H9 (cell line): ENCODE data around the gene PPFIBP2. TPM values are rescaled to one million over a fixed set of nuclear protein-coding genes. Genes with fewer than 3 reads are reported as not detected.

Experiments
- DNase-seq: peaks from one replicate; pipeline ENCODE4 v3.0.0-alpha.2; 2017
- H2AFZ ChIP-seq: one replicate; pipeline ENCODE4 v1.6.1; 2013; ENCODE audit warnings: mild to moderate bottlenecking, low read length, control low read depth, moderate library complexity
- H2AK5ac ChIP-seq: 2 replicates; pipeline ENCODE4 v1.6.1; 2013; ENCODE audit warnings: low read length, control low read depth, mixed read lengths; ENCODE audit not compliant: insufficient read length
- H2BK120ac ChIP-seq: one replicate; pipeline ENCODE4 v1.6.1; 2013; ENCODE audit warnings: low read depth, mild to moderate bottlenecking, low read length, control low read depth, inconsistent platforms; ENCODE audit not compliant: poor library complexity, severe bottlenecking
- H2BK12ac ChIP-seq: 2 replicates; pipeline ENCODE4 v1.6.1; 2013; ENCODE audit warnings: low read length, control low read depth, mixed read lengths, low read depth; ENCODE audit not compliant: insufficient read length
- H2BK15ac ChIP-seq: 2 replicates; pipeline ENCODE4 v1.6.1; 2013; ENCODE audit warnings: low read depth, low read length, control low read depth
- H2BK20ac ChIP-seq: one replicate; pipeline ENCODE4 v1.6.1; 2013; ENCODE audit warnings: low read depth, mild to moderate bottlenecking, low read length, control low read depth, inconsistent platforms; ENCODE audit not compliant: poor library complexity, severe bottlenecking
- H2BK5ac ChIP-seq: 2 replicates; pipeline ENCODE4 v1.6.1; 2013; ENCODE audit warnings: low read length, control low read depth, mixed read lengths; ENCODE audit not compliant: insufficient read length
- H3K14ac ChIP-seq: 2 replicates; pipeline ENCODE4 v1.6.1; 2013; ENCODE audit warnings: low read length, control low read depth; ENCODE audit not compliant: insufficient read depth
- H3K18ac ChIP-seq: 2 replicates; pipeline ENCODE4 v1.6.1; 2013; ENCODE audit warnings: low read depth, mild to moderate bottlenecking, mixed read lengths, low read length, control low read depth; ENCODE audit not compliant: insufficient read length
- H3K23ac ChIP-seq: 2 replicates; pipeline ENCODE4 v1.6.1; 2013; ENCODE audit warnings: low read length, control low read depth, mixed read lengths, low read depth; ENCODE audit not compliant: insufficient read length
- H3K23me2 ChIP-seq: 2 replicates; pipeline ENCODE4 v1.6.1; 2013; ENCODE audit warnings: low read depth, mild to moderate bottlenecking, mixed read lengths, low read length, control low read depth; ENCODE audit not compliant: insufficient read length, poor library complexity, severe bottlenecking
- H3K27ac ChIP-seq: 2 replicates; pipeline ENCODE4 v1.5.1; 2013; ENCODE audit warnings: low read length, control low read depth, mixed read lengths, low read depth; ENCODE audit not compliant: insufficient read length
- H3K27me3 ChIP-seq: 2 replicates; pipeline ENCODE4 v1.6.1; 2013; ENCODE audit warnings: low read length, control low read depth, inconsistent platforms; ENCODE audit not compliant: insufficient read depth
- H3K4ac ChIP-seq: 2 replicates; pipeline ENCODE4 v1.6.1; 2013; ENCODE audit warnings: low read depth, mild to moderate bottlenecking, control low read depth, inconsistent platforms, low read length, moderate library complexity
- H3K4me1 ChIP-seq: 2 replicates; pipeline ENCODE4 v1.6.1; 2013; ENCODE audit warnings: low read length, control low read depth, inconsistent platforms; ENCODE audit not compliant: insufficient read depth
- H3K4me2 ChIP-seq: 2 replicates; pipeline ENCODE4 v1.6.1; 2013; ENCODE audit warnings: low read length, control low read depth, mixed read lengths; ENCODE audit not compliant: insufficient read length, insufficient read depth
- H3K56ac ChIP-seq: 2 replicates; pipeline ENCODE4 v1.6.1; 2013; ENCODE audit warnings: low read depth, mild to moderate bottlenecking, mixed read lengths, low read length, control low read depth; ENCODE audit not compliant: insufficient read length
- H3K79me1 ChIP-seq: 2 replicates; pipeline ENCODE4 v1.6.1; 2013; ENCODE audit warnings: low read depth, mild to moderate bottlenecking, moderate library complexity, low read length, control low read depth, inconsistent platforms; ENCODE audit not compliant: insufficient read depth, poor library complexity, severe bottlenecking
- H3K79me2 ChIP-seq: 2 replicates; pipeline ENCODE4 v1.6.1; 2013; ENCODE audit warnings: low read length, control low read depth, inconsistent platforms; ENCODE audit not compliant: insufficient read depth
- H3K9ac ChIP-seq: 2 replicates; pipeline ENCODE4 v1.6.1; 2013; ENCODE audit warnings: low read length, control low read depth, mixed read lengths; ENCODE audit not compliant: insufficient read length; ENCODE audit errors: extremely low read depth
- H3K9me3 ChIP-seq: one replicate; pipeline ENCODE4 v1.6.1; 2013; ENCODE audit warnings: low read depth, low read length, inconsistent platforms; ENCODE audit not compliant: control insufficient read depth
- H3T11ph ChIP-seq: one replicate; pipeline ENCODE4 v1.6.1; 2013; ENCODE audit warnings: mild to moderate bottlenecking, low read length, control low read depth, inconsistent platforms
- H4K20me1 ChIP-seq: one replicate; pipeline ENCODE4 v1.6.1; 2013; ENCODE audit not compliant: control insufficient read depth, insufficient read length, insufficient read depth
- H4K5ac ChIP-seq: 2 replicates; pipeline ENCODE4 v1.6.1; 2013; ENCODE audit warnings: low read depth, mild to moderate bottlenecking, mixed read lengths, low read length, control low read depth; ENCODE audit not compliant: insufficient read length
- H4K8ac ChIP-seq: replicated peaks from 2 replicates; pipeline ENCODE4 v1.6.1; 2013; ENCODE audit warnings: low read length, control low read depth, mixed read lengths, low read depth; ENCODE audit not compliant: insufficient read length
- H4K91ac ChIP-seq: 2 replicates; pipeline ENCODE4 v1.6.1; 2013; ENCODE audit warnings: low read depth, mild to moderate bottlenecking, moderate library complexity, mixed read lengths, low read length, control low read depth; ENCODE audit not compliant: insufficient read length
- H3K27ac Mint-ChIP-seq, 3 experiments: 2 replicates in 2 of 3; 3 replicates in 1 of 3; pipeline ENCODE4 v1.8.0; 2020 to 2021; ENCODE audit warnings: mixed read lengths in 3 of 3, mild to moderate bottlenecking in 1 of 3, moderate library complexity in 1 of 3
- H3K27me3 Mint-ChIP-seq: 2 replicates; pipeline ENCODE4 v1.8.0; 2021; ENCODE audit warnings: low read depth, mild to moderate bottlenecking, moderate library complexity, mixed read lengths
- H3K36me3 Mint-ChIP-seq, 3 experiments: 2 replicates in 2 of 3; 3 replicates in 1 of 3; pipeline ENCODE4 v1.8.0; 2020 to 2021; ENCODE audit warnings: low read depth in 3 of 3, mixed read lengths in 3 of 3; ENCODE audit not compliant: insufficient read depth in 1 of 3
- H3K4me1 Mint-ChIP-seq, 2 experiments: 2 replicates each; pipeline ENCODE4 v1.8.0; 2020; ENCODE audit warnings: mixed read lengths in 2 of 2
- H3K4me3 Mint-ChIP-seq, 2 experiments: 2 replicates in 1 of 2; 3 replicates in 1 of 2; pipeline ENCODE4 v1.8.0; 2020 to 2021; ENCODE audit warnings: mild to moderate bottlenecking in 2 of 2, mixed read lengths in 2 of 2, moderate library complexity in 1 of 2
- H3K9me3 Mint-ChIP-seq, 2 experiments: 2 replicates in 1 of 2; 3 replicates in 1 of 2; pipeline ENCODE4 v1.8.0; 2020; ENCODE audit warnings: mild to moderate bottlenecking in 2 of 2, mixed read lengths in 2 of 2, moderate library complexity in 1 of 2
- CTCF ChIP-seq: fragments of 200-600 bp; sonication (generic); conservative IDR thresholded peaks from 3 replicates; pipeline ENCODE4 v1.8.0; 2021; ENCODE audit warnings: antibody characterized with exemption, mild to moderate bottlenecking
- WGBS: extraction: QIAGEN DNeasy Blood & Tissue Kit; methylation state at CpG from one replicate; pipeline ENCODE4 v1.1.7; 2013; ENCODE audit warnings: missing lambda C conversion rate, low lambda C conversion rate, mixed read lengths; ENCODE audit not compliant: insufficient read length; ENCODE audit errors: extremely low coverage; 5-methylcytosine and 5-hydroxymethylcytosine counted together
- total RNA-seq: library from RNA; stranded (reverse); gene quantifications from 2 replicates; pipeline ENCODE4 v1.2.1, GENCODE V29; 2021

PPFIBP2 gene
- total RNA-seq, 1 experiment from 2014 or later, result 8.3 TPM

GRCh38 chr11:7677796-7678201 lies 164.0 kb downstream of the PPFIBP2 start:
- Histone ChIP-seq H3K9ac (no peak overlapping the region), H3K18ac (no peak overlapping the region), H2AK5ac (no peak overlapping the region), H2BK12ac (no peak overlapping the region), H2AFZ (no peak overlapping the region), H3K27me3 (no peaks in the 10 kb centered on the region), H3K4ac (no peak overlapping the region), H3K4me1 (peaks cover 2% of the 10 kb centered on the region; the same call in 1 of the 2 replicates), H3K27ac (no peak overlapping the region), H3T11ph (no peak overlapping the region), H4K8ac (no peak overlapping the region), H3K4me2 (no peak overlapping the region), H4K91ac (no peak overlapping the region), H2BK120ac (no peak overlapping the region), H3K79me1 (no peaks in the 10 kb centered on the region), H3K23me2 (peaks cover 10% of the 10 kb centered on the region), H2BK5ac (no peak overlapping the region), H2BK20ac (no peak overlapping the region), H4K20me1 (peaks cover 2% of the 10 kb centered on the region), H3K23ac (no peak overlapping the region), H3K56ac (no peak overlapping the region), H2BK15ac (no peak overlapping the region), H3K79me2 (no peaks in the 10 kb centered on the region), H3K9me3 (no peaks in the 10 kb centered on the region), H4K5ac (no peak overlapping the region), H3K14ac (no peak overlapping the region)
- H3K36me3 Mint-ChIP-seq, result peaks cover 0 to 23% (median 2%) of the 10 kb centered on the region in 3 experiments; a peak in 5 of 7 replicates
- H3K4me3 Mint-ChIP-seq, result no peak overlapping the region
- 0 out of 7 replicates have a peak overlapping the region, but pooled peaks of 1 of the 3 experiments have one; percentile 26 for H3K27ac Mint-ChIP-seq
- no peak for DNase-seq
- WGBS, result no CpG with 5 or more reads among the region's 4 CpGs
- H3K9me3 Mint-ChIP-seq, result peaks cover 5 to 7% of the 10 kb centered on the region in 2 experiments; a peak in 4 of 5 replicates
- H3K4me1 Mint-ChIP-seq, result peaks cover 45 to 46% of the 10 kb centered on the region in 2 experiments
- no peak for TF ChIP-seq CTCF
- peaks cover 10% of the 10 kb centered on the region for H3K27me3 Mint-ChIP-seq
